ENCODE measurements around the gene HNRNPR.
"Not testable (repeated sequence)": the region's sequence is repeated elsewhere in the genome, so short reads cannot be mapped to it uniquely, and the experiment has no call there.

HNRNPR gene

GRCh38 chr1:23325393-23325792 is 18.7 kb downstream of the HNRNPR start:
- TF ChIP-seq CTCF (IDR thresholded peaks at IDR 0.05; ENCODE audit: low read depth, low read length), result no peak
- no peak for DNase-seq (ENCODE audit: low read depth, low spot score)
- in situ Hi-C loops (cut with HindIII; ENCODE audit: low sequenced_read_pairs), result no loop called here
- H3K4me3 ChIP-seq (ENCODE audit: low read depth, low read length), result no peak overlapping the region

GRCh38 chr1:23322770-23323169 is 21.3 kb downstream of the HNRNPR start:
- H3K4me3 ChIP-seq (ENCODE audit: low read depth, low read length), result no peak overlapping the region
- in situ Hi-C loops (cut with HindIII; ENCODE audit: low sequenced_read_pairs), result no loop called here
- TF ChIP-seq CTCF (IDR thresholded peaks at IDR 0.05; ENCODE audit: low read depth, low read length), result no peak
- DNase-seq (ENCODE audit: low read depth, low spot score), result no peak

GRCh38 chr1:23310280-23310679 is 33.8 kb downstream of the HNRNPR start:
- H3K4me3 ChIP-seq (ENCODE audit: low read depth, low read length); in situ Hi-C loops (cut with HindIII; ENCODE audit: low sequenced_read_pairs); DNase-seq (ENCODE audit: low read depth, low spot score): not testable (repeated sequence)

GRCh38 chr1:23304140-23304620 is 39.9 kb downstream of the HNRNPR start:
- no peak for DNase-seq (ENCODE audit: low read depth, low spot score)
- no peak for TF ChIP-seq CTCF (IDR thresholded peaks at IDR 0.05; ENCODE audit: low read depth, low read length)
- H3K4me3 ChIP-seq (ENCODE audit: low read depth, low read length), result no peak overlapping the region
- in situ Hi-C loops (cut with HindIII; ENCODE audit: low sequenced_read_pairs), result no loop called here

- no peak overlapping the region for H3K4me3 ChIP-seq (ENCODE audit: low read depth, low read length)
- TF ChIP-seq CTCF (IDR thresholded peaks at IDR 0.05; ENCODE audit: low read depth, low read length), result no peak
- DNase-seq (ENCODE audit: low read depth, low spot score), result no peak
- in situ Hi-C loops (cut with HindIII; ENCODE audit: low sequenced_read_pairs), result no loop called here
Observed at GRCh38 chr1:23303524-23303923, 40.6 kb downstream of the HNRNPR start.

- H3K4me3 ChIP-seq (ENCODE audit: low read depth, low read length), result no peak overlapping the region
- no peak for TF ChIP-seq CTCF (IDR thresholded peaks at IDR 0.05; ENCODE audit: low read depth, low read length)
- in situ Hi-C loops (cut with HindIII; ENCODE audit: low sequenced_read_pairs), result no loop called here
- DNase-seq (ENCODE audit: low read depth, low spot score), result no peak
Observed at GRCh38 chr1:23296931-23297330, 47.2 kb downstream of the HNRNPR start.

GRCh38 chr1:23291706-23292105 is 52.4 kb downstream of the HNRNPR start:
- TF ChIP-seq CTCF (IDR thresholded peaks at IDR 0.05; ENCODE audit: low read depth, low read length), result no peak
- in situ Hi-C loops (cut with HindIII; ENCODE audit: low sequenced_read_pairs), result no loop called here
- H3K4me3 ChIP-seq (ENCODE audit: low read depth, low read length), result no peak overlapping the region
- no peak for DNase-seq (ENCODE audit: low read depth, low spot score)

Data from astrocyte of the spinal cord (primary cell).